Suppressor macrophage treated with lipopolysaccharide for 1 hour (primary cell): ENCODE measurements around the gene RPEL1.
"Not testable (repeated sequence)": the region's sequence is repeated elsewhere in the genome, so short reads cannot be mapped to it uniquely, and the experiment has no call there.

Experiments used
- DNase-seq, 3 donors: peaks; one replicate each; pipeline ENCODE4 v3.0.0-alpha.2; 2020 to 2022

RPEL1 gene

GRCh38 chr10:103238506-103239252 lies 7.0 kb upstream of the RPEL1 start:
- DNase-seq: no peak

DNA sequence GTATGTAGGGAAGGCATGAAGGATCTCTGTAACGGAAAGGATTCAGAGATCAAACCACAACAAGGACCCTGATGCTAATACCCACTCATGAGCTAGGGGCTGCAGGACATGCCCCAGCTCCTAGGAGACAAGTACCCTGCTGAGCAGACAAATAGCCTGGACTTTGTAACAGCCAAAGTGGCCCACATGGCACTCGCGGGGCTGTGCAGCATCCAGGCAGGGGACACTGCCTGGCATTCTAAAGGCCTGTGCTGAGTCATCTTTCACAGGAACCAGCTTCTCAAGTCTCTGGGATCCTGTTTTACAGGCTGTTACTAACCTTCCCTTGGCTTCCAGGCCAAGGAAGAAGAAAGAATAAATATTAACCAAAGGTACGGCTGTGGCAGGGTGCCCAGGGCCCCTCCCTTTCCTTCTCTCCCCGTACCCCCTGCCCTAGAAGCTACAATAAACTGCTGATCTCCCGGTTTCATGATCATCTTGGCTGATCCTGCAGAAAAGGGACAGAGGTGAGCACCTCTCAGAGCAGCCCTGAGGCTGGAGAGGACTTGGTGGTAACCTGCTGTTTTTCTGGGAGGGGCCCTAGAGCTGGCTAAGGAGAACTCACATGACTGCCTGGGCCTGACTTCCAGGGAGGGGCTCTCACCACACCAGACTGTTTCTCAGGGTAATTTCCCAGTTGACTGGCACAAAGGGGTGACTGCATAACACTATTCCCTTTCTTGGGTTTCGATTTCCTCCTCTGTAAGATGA lies 4.2 kb upstream of the RPEL1 start:
- DNase-seq: peak; percentile 94 to 98 (median 97)

- peak; percentile 91 to 96 (median 91) for DNase-seq
Observed at GRCh38 chr10:103244666-103245271, 918 bp upstream of the RPEL1 start.

DNA sequence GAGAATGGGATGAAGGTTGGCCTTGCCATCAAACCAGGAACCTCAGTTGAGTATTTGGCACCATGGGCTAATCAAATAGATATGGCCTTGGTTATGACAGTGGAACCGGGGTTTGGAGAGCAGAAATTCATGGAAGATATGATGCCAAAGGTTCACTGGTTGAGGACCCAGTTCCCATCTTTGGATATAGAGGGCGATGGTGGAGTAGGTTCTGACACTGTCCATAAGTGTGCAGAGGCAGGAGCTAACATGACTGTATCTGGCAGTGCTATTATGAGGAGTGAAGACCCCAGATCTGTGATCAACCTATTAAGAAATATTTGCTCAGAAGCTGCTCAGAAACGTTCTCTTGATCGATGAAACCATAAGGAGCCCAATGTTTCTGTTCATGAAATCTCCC lies 637 bp downstream of the RPEL1 start:
- DNase-seq: no peak

DNA sequence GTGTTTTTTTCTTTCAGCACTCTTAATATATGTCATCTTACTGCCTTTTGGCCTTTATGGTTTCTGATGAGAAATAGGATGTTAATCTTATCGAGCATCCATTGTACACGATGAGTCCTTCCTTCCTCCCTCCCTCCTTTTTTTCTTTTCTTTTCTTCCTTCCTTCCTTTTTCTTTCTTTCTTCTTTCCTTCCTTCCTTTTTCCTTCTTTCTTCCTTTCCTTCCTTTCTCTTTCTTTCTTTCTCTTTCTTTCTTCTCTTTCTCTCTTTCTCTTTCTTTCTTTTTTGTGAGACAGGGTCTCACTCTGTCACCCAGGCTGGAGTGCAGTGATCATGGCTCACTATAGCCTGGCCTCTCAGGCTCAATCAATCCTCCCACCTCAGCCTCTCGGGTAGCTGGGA lies 8.4 kb downstream of the RPEL1 start:
- DNase-seq: no peak

GRCh38 chr10:103254538-103255325 lies 9.0 kb downstream of the RPEL1 start:
- no peak for DNase-seq

GRCh38 chr10:103256613-103257012 lies 10.9 kb downstream of the RPEL1 start:
- no peak for DNase-seq

DNA sequence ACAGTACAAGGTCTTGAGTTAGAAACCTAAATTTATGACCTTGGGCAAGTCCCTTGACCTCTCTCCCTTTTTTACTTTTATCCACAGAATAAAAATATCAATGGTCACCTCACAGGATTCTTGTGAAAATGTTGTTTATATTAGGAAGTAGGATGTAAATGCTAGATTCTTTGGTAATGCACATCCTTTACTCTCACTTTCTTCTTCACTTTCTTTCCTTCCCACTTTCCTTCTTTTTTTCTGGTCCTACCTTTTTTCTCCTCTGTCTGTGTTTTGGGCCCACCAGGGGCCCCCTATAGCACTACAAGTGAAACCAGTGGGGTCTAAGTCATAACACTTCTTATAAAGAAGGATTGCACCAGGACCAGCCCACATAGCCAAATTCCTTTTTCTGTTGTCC lies 12.1 kb downstream of the RPEL1 start:
- DNase-seq: no peak

GRCh38 chr10:103258928-103259327 lies 13.2 kb downstream of the RPEL1 start:
- DNase-seq: not testable (repeated sequence)

- DNase-seq: no peak
Observed at GRCh38 chr10:103259989-103260388, 14.3 kb downstream of the RPEL1 start.

- no peak for DNase-seq
Observed at GRCh38 chr10:103262229-103262628, 16.5 kb downstream of the RPEL1 start.

- peak; percentile 69 to 84 (median 78) for DNase-seq
Observed at GRCh38 chr10:103265717-103266329, 20.1 kb downstream of the RPEL1 start.

DNA sequence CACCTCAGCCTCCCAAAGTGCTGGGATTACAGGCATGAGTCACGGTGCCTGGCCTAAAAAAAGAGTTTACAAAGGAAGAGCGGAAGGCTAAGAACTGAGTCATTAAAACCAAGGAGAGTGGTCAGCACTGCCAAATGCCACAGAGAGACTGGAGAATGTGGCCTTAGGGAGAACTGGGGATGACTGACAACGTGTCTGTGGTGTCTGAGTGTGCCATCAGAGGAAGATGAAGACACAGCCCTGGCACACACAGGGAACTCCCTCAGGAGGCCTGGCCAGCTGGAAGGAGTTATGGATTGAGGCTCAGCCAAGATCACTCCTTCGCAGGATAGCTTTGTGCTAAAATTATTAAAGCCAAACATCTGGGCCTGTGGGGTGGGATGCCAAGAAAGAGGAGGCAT lies 27.4 kb downstream of the RPEL1 start:
- peak; percentile 62 to 82 (median 72) for DNase-seq

DNA sequence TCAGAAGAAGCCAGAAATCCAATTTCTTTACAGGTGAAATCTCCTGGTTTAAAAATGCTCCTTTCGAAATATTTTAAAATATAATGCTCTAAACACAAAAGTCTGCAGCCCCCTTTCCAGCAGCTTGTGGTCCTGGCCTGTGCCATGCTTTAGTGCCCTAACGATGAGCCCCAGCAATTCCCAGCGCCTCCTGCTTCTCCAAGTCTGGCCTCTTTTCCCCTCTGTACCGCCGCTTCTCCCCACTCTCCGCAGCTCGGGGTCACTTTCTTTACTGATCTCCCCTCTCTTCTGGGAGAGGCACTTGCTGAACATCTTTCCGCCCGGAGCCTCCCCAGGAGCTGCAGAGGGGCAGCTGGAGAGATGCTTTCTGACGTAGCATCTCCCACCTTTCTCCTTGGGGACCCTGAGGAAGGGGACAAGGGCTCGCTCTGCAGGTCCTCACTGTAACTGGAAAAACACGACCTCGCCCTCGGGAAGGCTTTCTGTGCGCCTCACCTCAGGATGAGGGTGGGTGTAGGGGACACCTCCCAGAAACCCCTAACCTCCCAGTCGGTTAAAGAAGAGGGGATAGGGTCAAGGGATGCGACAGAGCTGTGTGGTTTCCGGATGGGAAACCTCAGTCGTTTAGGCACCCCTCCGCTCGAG lies 30.7 kb downstream of the RPEL1 start:
- peak in 1 of 3 donors; percentile 5 for DNase-seq

- peak; percentile 26 to 63 (median 36) for DNase-seq
Observed at GRCh38 chr10:103276896-103277712, 31.4 kb downstream of the RPEL1 start, which contains the start of gene INA. Gene INA (plus strand): TSS chr10:103277138. CDS start chr10:103277212, 74 bp downstream.

- peak in 1 of 3 donors; percentile 8 for DNase-seq
Observed at GRCh38 chr10:103277713-103278536, 32.2 kb downstream of the RPEL1 start.

DNA sequence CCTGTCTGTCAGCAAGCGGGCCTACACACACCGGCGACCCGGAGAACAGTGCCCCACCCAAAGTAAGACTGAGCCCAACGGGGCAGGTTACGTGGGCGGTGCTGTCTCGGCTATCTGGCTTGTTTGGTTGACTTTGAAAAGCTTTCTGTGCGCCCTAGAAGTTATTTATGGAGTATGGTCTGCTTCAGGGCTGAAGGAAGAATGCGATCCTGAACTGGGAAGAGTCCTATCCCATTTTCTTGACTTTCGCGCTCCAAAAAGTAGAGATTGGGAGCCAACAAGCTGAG lies 32.8 kb downstream of the RPEL1 start:
- DNase-seq: no peak

DNA sequence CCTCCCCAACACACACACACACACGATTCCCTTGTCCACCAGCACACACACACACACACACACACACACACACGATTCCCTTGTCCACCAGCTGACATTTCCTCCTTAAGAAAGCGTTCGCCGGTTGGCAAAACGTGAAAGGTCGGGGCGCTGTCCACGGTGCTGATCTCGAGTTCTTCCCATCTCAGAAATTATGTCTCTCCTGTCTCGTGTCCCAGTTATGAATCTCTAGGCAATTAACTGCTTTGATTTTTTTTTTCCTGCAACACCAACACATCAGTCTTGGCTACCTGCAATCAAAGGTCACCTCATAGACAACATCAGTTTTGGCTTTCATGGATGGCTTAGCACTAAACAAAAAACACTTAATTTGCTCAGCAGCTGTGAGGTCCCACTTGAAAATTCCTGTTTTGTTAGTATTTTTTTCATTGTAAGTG lies 33.2 kb downstream of the RPEL1 start:
- DNase-seq: peak; percentile 55 to 84 (median 74)

GRCh38 chr10:103280031-103280430 lies 34.3 kb downstream of the RPEL1 start:
- DNase-seq: peak in 1 of 3 donors; percentile 7

- DNase-seq: peak in 1 of 3 donors; percentile 12
Observed at GRCh38 chr10:103280506-103280905, 34.8 kb downstream of the RPEL1 start.
